Bronchial epithelial cell (primary cell): ENCODE measurements around the gene BMPR1B. TPM values are rescaled to one million over a fixed set of nuclear protein-coding genes. Genes with fewer than 3 reads are reported as not detected.

Experiments used
- DNase-seq: peaks from one replicate; pipeline ENCODE4 v3.0.0-alpha.2; 2010; ENCODE audit warnings: low read depth
- FAIRE-seq: peaks from 2 replicates; lab custom pipeline; 2011; peaks lifted over from hg19 to GRCh38; lab: Jason Lieb, UNC
- H3K27me3 ChIP-seq: 2 replicates; pipeline ENCODE4 v1.5.1; 2011; ENCODE audit warnings: low read length; ENCODE audit not compliant: control insufficient read depth, insufficient read depth
- H3K36me3 ChIP-seq: 2 replicates; pipeline ENCODE4 v1.5.1; 2011; ENCODE audit warnings: low read length; ENCODE audit not compliant: control insufficient read depth, insufficient read depth
- H3K4me3 ChIP-seq: 2 replicates; pipeline ENCODE4 v1.5.1; 2011; ENCODE audit warnings: mild to moderate bottlenecking, low read depth, low read length, control low read depth
- total RNA-seq: library from RNA; depleted of rRNA; stranded (reverse); fragments of >200 nt; gene quantifications from 2 replicates; pipeline ENCODE4 v1.2.1, GENCODE V29; 2014
- TF ChIP-seq, protein P1 (sequence below): IDR thresholded peaks from 2 replicates; pipeline ENCODE4 v1.5.1; 2011; ENCODE audit warnings: mild to moderate bottlenecking, moderate library complexity, low read length, control low read depth, inconsistent platforms; ENCODE audit not compliant: insufficient read depth, severe bottlenecking

The BMPR1B gene
- total RNA-seq, 1 donor from 2014 or later = 15.3 TPM

DNA sequence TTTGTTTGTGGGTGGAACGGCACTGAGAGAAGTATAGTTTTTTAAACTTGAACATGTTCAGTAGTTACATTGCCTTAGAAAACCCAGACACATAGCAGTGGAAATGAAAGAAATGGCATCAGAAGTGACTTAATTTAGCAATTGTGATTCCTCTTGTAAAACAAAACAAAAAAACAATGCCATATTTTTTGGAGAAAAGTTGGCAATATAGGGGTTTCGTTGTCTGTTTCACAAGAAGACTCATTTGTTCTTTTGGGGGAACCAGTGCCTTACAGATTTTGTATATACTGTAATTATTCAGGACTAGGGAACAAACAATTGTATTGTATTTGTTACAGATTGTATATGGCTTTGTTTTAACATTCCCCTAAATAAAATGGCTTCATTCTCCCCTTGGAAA, 400.3 kb downstream of the BMPR1B start:
- DNase-seq (no peak), FAIRE-seq (no peak)
- H3K36me3 ChIP-seq = no peaks in the 10 kb centered on the region
- TF ChIP-seq, protein P1, sequence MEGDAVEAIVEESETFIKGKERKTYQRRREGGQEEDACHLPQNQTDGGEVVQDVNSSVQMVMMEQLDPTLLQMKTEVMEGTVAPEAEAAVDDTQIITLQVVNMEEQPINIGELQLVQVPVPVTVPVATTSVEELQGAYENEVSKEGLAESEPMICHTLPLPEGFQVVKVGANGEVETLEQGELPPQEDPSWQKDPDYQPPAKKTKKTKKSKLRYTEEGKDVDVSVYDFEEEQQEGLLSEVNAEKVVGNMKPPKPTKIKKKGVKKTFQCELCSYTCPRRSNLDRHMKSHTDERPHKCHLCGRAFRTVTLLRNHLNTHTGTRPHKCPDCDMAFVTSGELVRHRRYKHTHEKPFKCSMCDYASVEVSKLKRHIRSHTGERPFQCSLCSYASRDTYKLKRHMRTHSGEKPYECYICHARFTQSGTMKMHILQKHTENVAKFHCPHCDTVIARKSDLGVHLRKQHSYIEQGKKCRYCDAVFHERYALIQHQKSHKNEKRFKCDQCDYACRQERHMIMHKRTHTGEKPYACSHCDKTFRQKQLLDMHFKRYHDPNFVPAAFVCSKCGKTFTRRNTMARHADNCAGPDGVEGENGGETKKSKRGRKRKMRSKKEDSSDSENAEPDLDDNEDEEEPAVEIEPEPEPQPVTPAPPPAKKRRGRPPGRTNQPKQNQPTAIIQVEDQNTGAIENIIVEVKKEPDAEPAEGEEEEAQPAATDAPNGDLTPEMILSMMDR = no peak
- no peak overlapping the region for H3K4me3 ChIP-seq
- no peaks in the 10 kb centered on the region for H3K27me3 ChIP-seq

- FAIRE-seq = no peak
- TF ChIP-seq, protein P1 = no peak
- Histone ChIP-seq H3K36me3 (no peaks in the 10 kb centered on the region), H3K4me3 (no peak overlapping the region), H3K27me3 (no peaks in the 10 kb centered on the region)
- DNase-seq = no peak
Observed at GRCh38 chr4:95158626-95159025, 400.9 kb downstream of the BMPR1B start.

- no peak for DNase-seq
- TF ChIP-seq, protein P1 = no peak
- no peak overlapping the region for H3K4me3 ChIP-seq
- H3K27me3 ChIP-seq = no peaks in the 10 kb centered on the region
- H3K36me3 ChIP-seq = no peaks in the 10 kb centered on the region
- no peak for FAIRE-seq
Observed at GRCh38 chr4:95159384-95159783, 401.6 kb downstream of the BMPR1B start.

GRCh38 chr4:95161781-95162469, 404.2 kb downstream of the BMPR1B start:
- Histone ChIP-seq H3K4me3 (no peak overlapping the region), H3K36me3 (no peaks in the 10 kb centered on the region), H3K27me3 (no peaks in the 10 kb centered on the region)
- no peak for FAIRE-seq
- no peak for DNase-seq
- TF ChIP-seq, protein P1 = no peak

DNA sequence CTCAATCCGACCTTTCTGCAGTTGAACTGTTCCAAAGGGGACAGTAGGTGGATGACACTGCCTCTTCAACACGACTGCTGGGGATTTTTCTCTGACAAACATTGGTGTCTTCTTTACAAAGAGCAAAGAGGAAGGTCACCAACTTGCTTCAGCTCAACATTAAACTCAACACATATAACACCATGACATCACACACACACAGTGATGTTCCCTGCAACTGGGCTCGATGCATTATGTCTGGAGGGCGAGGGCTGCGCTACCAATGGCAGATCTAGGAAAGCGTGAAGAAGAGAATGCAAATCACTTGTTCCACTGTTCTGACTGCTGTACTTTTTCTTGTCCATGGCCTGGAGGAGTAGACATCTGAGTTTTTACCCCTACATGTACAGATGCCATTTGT, 405.1 kb downstream of the BMPR1B start:
- FAIRE-seq = peak; percentile 62
- H3K36me3 ChIP-seq = no peaks in the 10 kb centered on the region
- TF ChIP-seq, protein P1 = no peak
- H3K27me3 ChIP-seq = no peaks in the 10 kb centered on the region
- H3K4me3 ChIP-seq = no peak overlapping the region
- DNase-seq = no peak
